ENCODE measurements around the gene PCDHA1. TPM values are rescaled to one million over a fixed set of nuclear protein-coding genes. Genes with fewer than 3 reads are reported as not detected.

Gene PCDHA1
- total RNA-seq, 3 donors from 2014 or later: 0.32 TPM; not detected in 2

DNA sequence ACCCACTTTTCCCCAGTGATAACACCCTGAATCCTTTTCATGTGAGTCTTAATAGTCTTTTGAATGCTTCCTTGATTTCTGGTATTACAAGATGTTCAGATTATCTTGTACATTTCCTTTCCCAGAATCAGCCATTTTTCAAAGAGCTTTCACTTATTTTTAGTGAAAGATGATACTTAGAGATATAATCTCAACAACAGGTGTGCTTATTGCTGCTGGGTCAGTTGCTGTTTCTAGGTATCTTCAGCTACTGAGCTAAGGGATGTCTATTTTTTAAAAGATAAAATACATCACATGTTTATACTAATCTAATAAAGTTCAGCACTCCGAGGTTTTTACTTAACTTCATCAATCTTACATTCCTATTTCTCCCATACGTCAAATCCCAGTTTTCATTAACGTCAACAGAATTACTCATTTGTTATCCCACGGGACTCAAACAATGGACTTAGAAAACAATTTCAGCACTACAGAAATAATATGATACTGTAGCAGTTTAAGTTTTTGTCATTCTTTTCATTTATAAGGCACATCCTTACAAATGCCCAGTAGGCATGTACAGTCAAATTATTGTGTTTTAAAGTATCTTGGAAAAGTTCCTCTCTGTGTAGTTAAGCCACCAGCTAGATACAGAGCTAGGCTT, 149.1 kb downstream of the PCDHA1 start:
- no peaks in the 10 kb centered on the region for H3K9me3 ChIP-seq
- DNase-seq: no peak
- H3K4me1 ChIP-seq (ENCODE audit: low read depth): no peaks in the 10 kb centered on the region
- H3K36me3 ChIP-seq (ENCODE audit: low read depth): no peaks in the 10 kb centered on the region
- intact Hi-C loops (cut with DNase I, micrococcal nuclease): no loop called here
- ATAC-seq: no peak
- no peak overlapping the region for H3K4me3 ChIP-seq
- TF ChIP-seq, protein P1, sequence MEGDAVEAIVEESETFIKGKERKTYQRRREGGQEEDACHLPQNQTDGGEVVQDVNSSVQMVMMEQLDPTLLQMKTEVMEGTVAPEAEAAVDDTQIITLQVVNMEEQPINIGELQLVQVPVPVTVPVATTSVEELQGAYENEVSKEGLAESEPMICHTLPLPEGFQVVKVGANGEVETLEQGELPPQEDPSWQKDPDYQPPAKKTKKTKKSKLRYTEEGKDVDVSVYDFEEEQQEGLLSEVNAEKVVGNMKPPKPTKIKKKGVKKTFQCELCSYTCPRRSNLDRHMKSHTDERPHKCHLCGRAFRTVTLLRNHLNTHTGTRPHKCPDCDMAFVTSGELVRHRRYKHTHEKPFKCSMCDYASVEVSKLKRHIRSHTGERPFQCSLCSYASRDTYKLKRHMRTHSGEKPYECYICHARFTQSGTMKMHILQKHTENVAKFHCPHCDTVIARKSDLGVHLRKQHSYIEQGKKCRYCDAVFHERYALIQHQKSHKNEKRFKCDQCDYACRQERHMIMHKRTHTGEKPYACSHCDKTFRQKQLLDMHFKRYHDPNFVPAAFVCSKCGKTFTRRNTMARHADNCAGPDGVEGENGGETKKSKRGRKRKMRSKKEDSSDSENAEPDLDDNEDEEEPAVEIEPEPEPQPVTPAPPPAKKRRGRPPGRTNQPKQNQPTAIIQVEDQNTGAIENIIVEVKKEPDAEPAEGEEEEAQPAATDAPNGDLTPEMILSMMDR (IDR thresholded peaks at IDR 0.05): no peak

DNA sequence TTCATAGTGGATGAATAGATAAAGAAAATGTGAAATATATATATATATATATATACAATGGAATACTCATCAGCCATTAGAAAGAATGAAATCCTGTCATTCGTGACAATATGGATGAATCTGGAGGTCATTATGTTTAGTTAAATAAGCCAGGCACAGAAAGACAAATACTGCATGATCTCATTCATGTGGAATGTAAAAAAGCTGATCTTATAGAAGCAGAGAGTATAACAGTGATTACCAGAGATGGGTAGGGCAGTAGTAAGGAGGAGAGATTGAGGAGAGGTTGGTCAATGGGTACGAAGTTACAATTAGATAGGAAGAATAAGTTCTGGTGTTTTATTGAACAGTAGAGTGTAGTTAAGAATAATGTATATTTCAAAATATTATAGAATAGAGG, 160.6 kb downstream of the PCDHA1 start:
- no peaks in the 10 kb centered on the region for H3K4me1 ChIP-seq (ENCODE audit: low read depth)
- TF ChIP-seq, protein P1 (IDR thresholded peaks at IDR 0.05): no peak
- H3K36me3 ChIP-seq (ENCODE audit: low read depth): no peaks in the 10 kb centered on the region
- ATAC-seq: no peak
- intact Hi-C loops (cut with DNase I, micrococcal nuclease): no loop called here
- no peak overlapping the region for H3K4me3 ChIP-seq
- peaks cover 14% of the 10 kb centered on the region for H3K9me3 ChIP-seq
- DNase-seq: no peak

DNA sequence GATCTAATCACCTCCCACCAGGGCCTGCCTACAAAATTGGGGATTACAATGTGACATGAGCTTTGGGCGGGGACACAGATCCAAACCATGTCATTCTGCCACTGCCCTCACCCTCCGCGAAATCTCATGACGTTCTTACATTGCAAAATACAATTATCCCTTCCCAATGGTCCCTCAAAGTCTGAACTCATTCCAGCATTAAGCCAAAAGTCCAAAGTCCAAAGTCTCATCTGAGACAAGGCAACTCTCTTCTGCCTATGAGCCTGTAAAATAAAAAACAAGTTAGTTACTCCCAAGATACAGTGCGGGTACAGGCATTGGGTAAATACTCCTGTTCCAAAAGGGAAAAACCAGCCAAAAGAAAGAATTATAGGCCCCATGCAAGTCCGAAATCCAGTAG, 165.7 kb downstream of the PCDHA1 start:
- intact Hi-C loops (cut with DNase I, micrococcal nuclease): no loop called here
- DNase-seq: no peak

DNA sequence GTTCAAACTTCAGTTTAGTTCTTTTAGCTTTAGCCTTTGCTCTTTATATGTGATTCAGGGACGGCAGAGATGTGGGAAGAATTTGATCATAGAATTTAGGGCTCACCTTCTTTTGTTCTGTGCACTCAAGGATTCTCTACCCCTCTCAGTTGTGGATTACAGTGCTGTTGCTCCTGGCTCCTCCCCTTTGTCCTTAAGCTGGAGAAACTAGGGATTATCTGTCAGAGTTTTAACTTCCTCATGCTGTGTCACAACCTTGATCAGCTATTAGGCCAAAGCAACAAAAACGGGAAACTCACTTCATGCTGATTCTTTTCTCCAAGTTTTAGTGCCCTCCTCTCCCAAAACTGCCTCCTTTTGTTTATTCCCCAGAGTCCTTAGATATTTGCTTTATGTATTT, 167.3 kb downstream of the PCDHA1 start:
- intact Hi-C loops (cut with DNase I, micrococcal nuclease): no loop called here
- TF ChIP-seq, protein P1 (IDR thresholded peaks at IDR 0.05): no peak
- ATAC-seq: no peak
- no peaks in the 10 kb centered on the region for H3K36me3 ChIP-seq (ENCODE audit: low read depth)
- peaks cover 3% of the 10 kb centered on the region for H3K9me3 ChIP-seq
- DNase-seq: no peak
- H3K4me3 ChIP-seq: no peak overlapping the region
- no peaks in the 10 kb centered on the region for H3K4me1 ChIP-seq (ENCODE audit: low read depth)

More for the DNA sequence above, 165.7 kb downstream of the PCDHA1 start:
- Histone ChIP-seq H3K9me3 (peaks cover 3% of the 10 kb centered on the region), H3K4me3 (no peak overlapping the region), H3K4me1 (ENCODE audit: low read depth) (no peaks in the 10 kb centered on the region), H3K36me3 (ENCODE audit: low read depth) (no peaks in the 10 kb centered on the region)
- TF ChIP-seq, protein P1 (IDR thresholded peaks at IDR 0.05): no peak
- ATAC-seq: no peak

DNA sequence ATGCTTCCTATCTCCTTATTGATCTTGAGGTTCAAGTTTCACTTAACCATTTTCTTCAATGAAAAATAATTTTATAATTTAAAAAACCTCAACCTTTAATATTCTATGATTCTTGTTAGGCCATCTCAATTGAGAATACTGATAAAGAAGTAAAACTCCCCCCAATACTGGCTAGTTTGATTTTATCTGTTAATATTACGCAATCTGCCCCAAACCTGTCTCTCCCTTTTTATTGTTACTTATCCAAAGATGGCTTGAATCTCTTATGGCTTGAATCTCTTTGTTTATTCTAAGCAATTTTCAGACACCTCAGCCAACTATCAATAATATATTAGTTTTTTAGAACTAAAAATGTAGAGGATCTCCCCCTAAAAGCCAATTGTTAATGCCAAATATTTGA, 176.2 kb downstream of the PCDHA1 start:
- TF ChIP-seq, protein P1 (IDR thresholded peaks at IDR 0.05): no peak
- intact Hi-C loops (cut with DNase I, micrococcal nuclease): no loop called here
- H3K4me1 ChIP-seq (ENCODE audit: low read depth): no peaks in the 10 kb centered on the region
- DNase-seq: no peak
- no peak for ATAC-seq
- no peaks in the 10 kb centered on the region for H3K36me3 ChIP-seq (ENCODE audit: low read depth)
- H3K4me3 ChIP-seq: no peak overlapping the region
- H3K9me3 ChIP-seq: no peaks in the 10 kb centered on the region

DNA sequence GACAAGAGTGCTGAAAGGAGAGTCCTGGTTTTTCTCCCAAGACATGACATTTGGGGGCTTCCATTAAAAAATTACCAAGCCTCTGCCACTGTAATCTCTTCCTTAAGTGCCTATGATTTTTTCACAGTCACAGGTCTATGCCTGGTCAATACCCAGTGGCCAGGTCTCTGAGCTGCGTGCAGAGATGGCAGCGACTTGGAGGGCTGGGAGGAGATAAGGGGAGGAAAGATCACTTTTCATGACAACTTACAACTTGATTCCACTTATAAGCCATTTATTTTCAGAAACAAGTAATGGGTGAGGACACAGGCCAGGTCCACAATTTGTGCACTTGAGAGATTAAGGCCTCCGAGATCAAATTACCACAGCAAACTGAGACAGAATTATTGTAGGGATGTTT, 178.4 kb downstream of the PCDHA1 start:
- Histone ChIP-seq H3K4me1 (ENCODE audit: low read depth) (no peaks in the 10 kb centered on the region), H3K9me3 (no peaks in the 10 kb centered on the region), H3K36me3 (ENCODE audit: low read depth) (no peaks in the 10 kb centered on the region), H3K4me3 (no peak overlapping the region)
- DNase-seq (no peak), ATAC-seq (no peak)
- TF ChIP-seq, protein P1 (IDR thresholded peaks at IDR 0.05): no peak
- intact Hi-C loops (cut with DNase I, micrococcal nuclease): no loop called here
